IgD-negative memory B cell (primary cell): ENCODE measurements around the gene FDX2. TPM values are rescaled to one million over a fixed set of nuclear protein-coding genes. Genes with fewer than 3 reads are reported as not detected.

Experiments
- H3K27ac Mint-ChIP-seq, 3 donors: one replicate each; pipeline ENCODE4 v1.8.0; 2020 to 2022; ENCODE audit warnings: mild to moderate bottlenecking in 3 of 3, mixed read lengths in 3 of 3, moderate library complexity in 1 of 3
- H3K27me3 Mint-ChIP-seq: one replicate; pipeline ENCODE4 v1.8.0; 2021; ENCODE audit warnings: mixed read lengths
- H3K36me3 Mint-ChIP-seq: one replicate; pipeline ENCODE4 v1.8.0; 2020; ENCODE audit warnings: mild to moderate bottlenecking, mixed read lengths
- H3K4me1 Mint-ChIP-seq, 3 donors: one replicate each; pipeline ENCODE4 v1.8.0; 2020 to 2022; ENCODE audit warnings: mixed read lengths in 3 of 3, mild to moderate bottlenecking in 1 of 3
- H3K4me3 Mint-ChIP-seq, 4 donors: one replicate each; pipeline ENCODE4 v1.8.0; 2020 to 2022; ENCODE audit warnings: mild to moderate bottlenecking in 4 of 4, mixed read lengths in 4 of 4, moderate library complexity in 3 of 4
- H3K9me3 Mint-ChIP-seq, 3 donors: one replicate each; pipeline ENCODE4 v1.8.0; 2020 to 2021; ENCODE audit warnings: mixed read lengths in 3 of 3, mild to moderate bottlenecking in 1 of 3
- polyA plus RNA-seq: library from polyadenylated mRNA; unstranded; fragments of 300-500 nt; fragmentation: Illumina TruSeq; gene quantifications from one replicate; pipeline ENCODE4 v1.2.3, GENCODE V29; 2021

The FDX2 gene
- 12.8 TPM for polyA plus RNA-seq

- H3K27me3 Mint-ChIP-seq, result no peaks in the 10 kb centered on the region
- H3K4me3 Mint-ChIP-seq, result peak within 1 kb of the TSS; percentile 43 to 97 (median 90)
- H3K27ac Mint-ChIP-seq, result peak within 1 kb of the TSS; percentile 44 to 95 (median 94)
- no peaks in the 10 kb centered on the region for H3K36me3 Mint-ChIP-seq
- no peaks in the 10 kb centered on the region for H3K9me3 Mint-ChIP-seq
- H3K4me1 Mint-ChIP-seq, result peaks cover 4 to 13% (median 8%) of the 10 kb centered on the region in 3 donors
These were observed at the start of gene FDX2 for GRCh38 chr19:10315335-10316214. Gene FDX2 (minus strand): TSS chr19:10316015. CDS start chr19:10315996, 19 bp downstream.

GRCh38 chr19:10365518-10365917, 49.7 kb upstream of the FDX2 start:
- Mint-ChIP-seq H3K9me3 (no peaks in the 10 kb centered on the region), H3K36me3 (peaks cover 3% of the 10 kb centered on the region), H3K27ac (no peak overlapping the region), H3K4me1 (no peaks in the 10 kb centered on the region), H3K4me3 (no peak overlapping the region), H3K27me3 (no peaks in the 10 kb centered on the region)

GRCh38 chr19:10364644-10365043, 48.8 kb upstream of the FDX2 start:
- no peak overlapping the region for H3K27ac Mint-ChIP-seq
- H3K4me3 Mint-ChIP-seq, result no peak overlapping the region
- H3K9me3 Mint-ChIP-seq, result no peaks in the 10 kb centered on the region
- no peaks in the 10 kb centered on the region for H3K4me1 Mint-ChIP-seq
- H3K36me3 Mint-ChIP-seq, result peaks cover 3% of the 10 kb centered on the region
- no peaks in the 10 kb centered on the region for H3K27me3 Mint-ChIP-seq

GRCh38 chr19:10363789-10364281, 48.0 kb upstream of the FDX2 start:
- no peaks in the 10 kb centered on the region for H3K9me3 Mint-ChIP-seq
- peaks cover 4% of the 10 kb centered on the region for H3K36me3 Mint-ChIP-seq
- no peaks in the 10 kb centered on the region for H3K27me3 Mint-ChIP-seq
- H3K4me1 Mint-ChIP-seq, result peaks cover 0 to 1% (median 0%) of the 10 kb centered on the region in 3 donors
- H3K4me3 Mint-ChIP-seq, result no peak overlapping the region
- H3K27ac Mint-ChIP-seq, result no peak overlapping the region

- no peak overlapping the region for H3K4me3 Mint-ChIP-seq
- H3K27ac Mint-ChIP-seq, result no peak overlapping the region
- no peaks in the 10 kb centered on the region for H3K27me3 Mint-ChIP-seq
- H3K9me3 Mint-ChIP-seq, result no peaks in the 10 kb centered on the region
- H3K36me3 Mint-ChIP-seq, result peaks cover 3% of the 10 kb centered on the region
- H3K4me1 Mint-ChIP-seq, result peaks cover 0 to 1% (median 0%) of the 10 kb centered on the region in 3 donors
These were observed 46.4 kb upstream of the FDX2 start for GRCh38 chr19:10362259-10362658.

GRCh38 chr19:10361569-10362011, 45.8 kb upstream of the FDX2 start:
- Mint-ChIP-seq H3K4me1 (peaks cover 0 to 1% (median 0%) of the 10 kb centered on the region in 3 donors), H3K27ac (no peak overlapping the region), H3K27me3 (no peaks in the 10 kb centered on the region), H3K4me3 (no peak overlapping the region), H3K36me3 (peaks cover 3% of the 10 kb centered on the region), H3K9me3 (no peaks in the 10 kb centered on the region)

- H3K27ac Mint-ChIP-seq, result no peak overlapping the region
- no peaks in the 10 kb centered on the region for H3K9me3 Mint-ChIP-seq
- peaks cover 5% of the 10 kb centered on the region for H3K36me3 Mint-ChIP-seq
- peaks cover 0 to 1% (median 0%) of the 10 kb centered on the region in 3 donors for H3K4me1 Mint-ChIP-seq
- H3K4me3 Mint-ChIP-seq, result no peak overlapping the region
- no peaks in the 10 kb centered on the region for H3K27me3 Mint-ChIP-seq
These were observed 40.6 kb upstream of the FDX2 start for GRCh38 chr19:10356431-10356830.

GRCh38 chr19:10353793-10354391, 38.1 kb upstream of the FDX2 start:
- Mint-ChIP-seq H3K9me3 (no peaks in the 10 kb centered on the region), H3K27me3 (no peaks in the 10 kb centered on the region), H3K36me3 (peaks cover 3% of the 10 kb centered on the region), H3K4me1 (no peaks in the 10 kb centered on the region), H3K27ac (no peak overlapping the region), H3K4me3 (no peak overlapping the region)

GRCh38 chr19:10352764-10353671, 37.2 kb upstream of the FDX2 start:
- H3K36me3 Mint-ChIP-seq, result peaks cover 3% of the 10 kb centered on the region
- no peaks in the 10 kb centered on the region for H3K9me3 Mint-ChIP-seq
- H3K4me1 Mint-ChIP-seq, result no peaks in the 10 kb centered on the region
- peak overlapping the region in 1 of 4 donors; percentile 58 for H3K4me3 Mint-ChIP-seq
- H3K27ac Mint-ChIP-seq, result peak overlapping the region in 1 of 3 donors; percentile 39
- H3K27me3 Mint-ChIP-seq, result no peaks in the 10 kb centered on the region

GRCh38 chr19:10346509-10346908, 30.7 kb upstream of the FDX2 start:
- H3K27me3 Mint-ChIP-seq, result no peaks in the 10 kb centered on the region
- H3K9me3 Mint-ChIP-seq, result peaks cover 0 to 1% (median 0%) of the 10 kb centered on the region in 3 donors
- H3K27ac Mint-ChIP-seq, result no peak overlapping the region
- H3K36me3 Mint-ChIP-seq, result no peaks in the 10 kb centered on the region
- no peaks in the 10 kb centered on the region for H3K4me1 Mint-ChIP-seq
- no peak overlapping the region for H3K4me3 Mint-ChIP-seq

- Mint-ChIP-seq H3K9me3 (peaks cover 0 to 1% (median 0%) of the 10 kb centered on the region in 3 donors), H3K4me1 (peaks cover under 1 to 5% (median 4%) of the 10 kb centered on the region in 3 donors), H3K36me3 (no peaks in the 10 kb centered on the region), H3K27ac (no peak overlapping the region), H3K27me3 (no peaks in the 10 kb centered on the region), H3K4me3 (no peak overlapping the region)
These were observed 29.0 kb upstream of the FDX2 start for GRCh38 chr19:10344780-10345179.

- Mint-ChIP-seq H3K27ac (no peak overlapping the region), H3K4me3 (no peak overlapping the region)
These were observed 27.7 kb upstream of the FDX2 start for GRCh38 chr19:10343495-10343894.

GRCh38 chr19:10339977-10340376, 24.2 kb upstream of the FDX2 start:
- peaks cover 11 to 18% (median 18%) of the 10 kb centered on the region in 3 donors for H3K4me1 Mint-ChIP-seq
- no peaks in the 10 kb centered on the region for H3K9me3 Mint-ChIP-seq
- H3K27ac Mint-ChIP-seq, result peak overlapping the region; percentile 77 to 97 (median 86)
- H3K36me3 Mint-ChIP-seq, result no peaks in the 10 kb centered on the region
- no peaks in the 10 kb centered on the region for H3K27me3 Mint-ChIP-seq
- H3K4me3 Mint-ChIP-seq, result peak overlapping the region; percentile 95 to 99 (median 96)

More at GRCh38 chr19:10343495-10343894, 27.7 kb upstream of the FDX2 start:
- Mint-ChIP-seq H3K27me3 (no peaks in the 10 kb centered on the region), H3K9me3 (peaks cover 0 to 1% (median 0%) of the 10 kb centered on the region in 3 donors), H3K4me1 (peaks cover 11 to 15% (median 14%) of the 10 kb centered on the region in 3 donors), H3K36me3 (no peaks in the 10 kb centered on the region)

- Mint-ChIP-seq H3K36me3 (no peaks in the 10 kb centered on the region), H3K27me3 (no peaks in the 10 kb centered on the region), H3K27ac (peak within 1 kb of the TSS; percentile 77 to 97 (median 92)), H3K4me3 (peak within 1 kb of the TSS; percentile 95 to 99 (median 96)), H3K9me3 (no peaks in the 10 kb centered on the region), H3K4me1 (peaks cover 11 to 18% (median 18%) of the 10 kb centered on the region in 3 donors)
These were observed 23.7 kb upstream of the FDX2 start, which contains the start of gene ICAM3 for GRCh38 chr19:10339380-10339960. Gene ICAM3 (minus strand): TSS chr19:10339624. CDS start chr19:10339614, 10 bp downstream.
